Epithelial cell of proximal tubule (primary cell): ENCODE data around the gene MOCS3. TPM values are rescaled to one million over a fixed set of nuclear protein-coding genes. Genes with fewer than 3 reads are reported as not detected.

Experiments
- DNase-seq: peaks from one replicate; pipeline ENCODE4 v3.0.0-alpha.2; 2011; ENCODE audit warnings: low read depth
- H3K4me3 ChIP-seq: 2 replicates; pipeline ENCODE4 v1.5.1; 2011; ENCODE audit warnings: low read depth, mild to moderate bottlenecking, low read length
- total RNA-seq: library from RNA; depleted of rRNA; stranded (reverse); fragments of >200 nt; gene quantifications from 2 replicates; pipeline ENCODE4 v1.2.3, GENCODE V29; 2015
- TF ChIP-seq, protein P1 (sequence below): conservative IDR thresholded peaks from 2 replicates; pipeline ENCODE4 v1.5.1; 2012; ENCODE audit warnings: low read depth, mild to moderate bottlenecking, low read length

The MOCS3 gene
- total RNA-seq, 1 donor from 2014 or later = 5.3 TPM

- no peak for DNase-seq
- H3K4me3 ChIP-seq = peak overlapping the region; percentile 78
- TF ChIP-seq, protein P1, sequence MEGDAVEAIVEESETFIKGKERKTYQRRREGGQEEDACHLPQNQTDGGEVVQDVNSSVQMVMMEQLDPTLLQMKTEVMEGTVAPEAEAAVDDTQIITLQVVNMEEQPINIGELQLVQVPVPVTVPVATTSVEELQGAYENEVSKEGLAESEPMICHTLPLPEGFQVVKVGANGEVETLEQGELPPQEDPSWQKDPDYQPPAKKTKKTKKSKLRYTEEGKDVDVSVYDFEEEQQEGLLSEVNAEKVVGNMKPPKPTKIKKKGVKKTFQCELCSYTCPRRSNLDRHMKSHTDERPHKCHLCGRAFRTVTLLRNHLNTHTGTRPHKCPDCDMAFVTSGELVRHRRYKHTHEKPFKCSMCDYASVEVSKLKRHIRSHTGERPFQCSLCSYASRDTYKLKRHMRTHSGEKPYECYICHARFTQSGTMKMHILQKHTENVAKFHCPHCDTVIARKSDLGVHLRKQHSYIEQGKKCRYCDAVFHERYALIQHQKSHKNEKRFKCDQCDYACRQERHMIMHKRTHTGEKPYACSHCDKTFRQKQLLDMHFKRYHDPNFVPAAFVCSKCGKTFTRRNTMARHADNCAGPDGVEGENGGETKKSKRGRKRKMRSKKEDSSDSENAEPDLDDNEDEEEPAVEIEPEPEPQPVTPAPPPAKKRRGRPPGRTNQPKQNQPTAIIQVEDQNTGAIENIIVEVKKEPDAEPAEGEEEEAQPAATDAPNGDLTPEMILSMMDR = peak; percentile 23
These were observed 30.1 kb upstream of the MOCS3 start for GRCh38 chr20:50928469-50928868.

GRCh38 chr20:50929299-50930138 is 29.1 kb upstream of the MOCS3 start:
- TF ChIP-seq, protein P1 = peak; percentile 100
- peak overlapping the region; percentile 78 for H3K4me3 ChIP-seq
- peak; percentile 75 for DNase-seq

DNA sequence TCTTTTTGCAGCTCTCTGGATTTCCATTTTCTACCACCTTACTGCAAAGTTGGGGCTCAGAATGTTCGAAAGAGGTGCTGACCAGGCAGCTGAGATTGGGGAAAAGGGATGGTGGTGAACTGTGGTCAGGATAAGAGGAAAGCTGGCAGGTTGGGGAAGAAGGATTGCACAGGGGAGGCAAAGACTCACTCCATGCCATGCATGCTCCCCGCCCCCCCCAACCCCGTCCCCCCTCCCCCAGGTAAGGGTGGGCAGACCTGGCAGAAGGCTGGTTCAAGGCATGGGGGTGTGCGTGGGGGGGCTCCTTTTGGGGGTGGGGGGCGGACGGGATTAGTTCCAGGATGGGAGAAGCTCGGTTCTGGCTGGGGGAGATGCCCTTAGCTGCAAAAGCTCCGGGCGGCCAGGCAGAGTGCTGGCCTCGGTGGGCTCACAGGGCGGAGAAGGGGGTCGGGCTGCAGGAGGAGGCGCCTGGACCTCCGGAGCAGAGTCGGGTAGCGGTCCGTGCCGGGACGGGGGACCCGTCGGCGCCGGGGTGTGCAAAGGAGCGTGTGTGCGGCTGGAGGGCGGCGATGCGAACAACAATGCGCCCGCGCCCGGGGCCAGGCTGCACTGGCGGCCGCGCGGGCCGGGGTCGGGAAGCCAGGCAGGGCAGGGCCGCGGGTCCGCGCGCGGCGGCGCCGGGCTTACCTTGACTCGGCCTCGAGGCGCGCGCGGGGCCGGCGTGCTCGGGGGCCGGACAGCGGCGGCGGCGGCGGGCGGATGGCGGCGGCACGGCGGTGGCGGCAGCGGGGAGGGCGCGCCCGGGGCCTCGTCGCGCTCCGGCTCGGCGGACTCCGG is 28.3 kb upstream of the MOCS3 start:
- TF ChIP-seq, protein P1 = no peak
- H3K4me3 ChIP-seq = peak overlapping the region; percentile 78
- no peak for DNase-seq

- TF ChIP-seq, protein P1 = no peak
- no peak for DNase-seq
- peak overlapping the region; percentile 57 for H3K4me3 ChIP-seq
These were observed 27.7 kb upstream of the MOCS3 start for GRCh38 chr20:50930976-50931305.

DNA sequence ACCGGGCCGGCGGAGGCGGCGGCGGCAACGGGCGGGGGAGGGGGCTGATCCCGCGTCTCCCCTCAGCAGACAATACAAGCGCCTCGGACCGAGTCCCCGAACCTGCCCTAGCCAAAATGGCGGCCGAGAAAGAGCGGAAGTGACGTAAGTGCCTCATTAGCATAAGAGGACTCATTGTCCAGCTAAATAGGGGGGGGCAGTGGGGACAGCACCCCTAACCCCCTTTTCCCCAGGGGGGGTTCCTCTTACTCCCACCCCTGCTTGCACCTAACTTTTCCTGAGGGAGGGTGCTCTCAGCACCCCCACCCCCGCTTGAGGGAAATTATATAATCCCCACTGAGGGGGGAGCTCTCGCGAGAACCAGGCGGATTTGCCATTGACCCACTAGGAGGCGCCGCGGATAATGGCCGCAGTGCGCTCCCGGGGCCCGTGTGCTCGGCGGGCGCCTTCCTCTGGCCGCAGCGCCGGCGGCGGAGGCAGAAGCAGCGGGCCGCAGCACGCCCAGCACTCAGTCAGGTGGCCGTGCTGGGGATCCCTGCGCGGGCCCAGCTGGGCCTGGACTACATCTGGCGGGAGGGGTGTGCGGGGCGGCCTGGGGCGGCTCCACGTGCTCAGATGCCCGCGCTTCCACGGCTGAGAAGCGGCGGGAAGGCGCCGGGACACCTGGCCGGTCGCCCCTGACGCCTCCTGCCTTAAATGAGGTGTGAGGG is 27.2 kb upstream of the MOCS3 start, which contains the start of gene ADNP:
TSS of gene ADNP (minus strand) at position 132 of the 710 bp plus-strand sequence. CDS start 27,441 bp downstream, outside the sequence.
- TF ChIP-seq, protein P1 = peak; percentile 57
- peak; percentile 66 for DNase-seq
- H3K4me3 ChIP-seq = peak within 1 kb of the TSS; percentile 78

GRCh38 chr20:50932016-50932485 is 26.6 kb upstream of the MOCS3 start:
- peak overlapping the region; percentile 57 for H3K4me3 ChIP-seq
- TF ChIP-seq, protein P1 = no peak
- DNase-seq = no peak
